Activated T-cell treated with anti-CD3 and anti-CD28 coated beads, Interleukin-2, amount 50 U/mL, for 24 hours (primary cell): ENCODE measurements around the gene TUBB4A.
A peak's percentile ranks its signal among the peaks of the same experiment; 100 is the strongest.

Experiments used
- DNase-seq: peaks from one replicate; pipeline ENCODE4 v3.0.0-alpha.2; 2020
- H3K27ac Mint-ChIP-seq: 2 replicates; pipeline ENCODE4 v1.8.0; 2020; ENCODE audit warnings: mild to moderate bottlenecking, mixed read lengths
- H3K27me3 Mint-ChIP-seq: 2 replicates; pipeline ENCODE4 v1.8.0; 2020; ENCODE audit warnings: mixed read lengths
- H3K36me3 Mint-ChIP-seq: 2 replicates; pipeline ENCODE4 v1.8.0; 2020; ENCODE audit warnings: low read depth, mixed read lengths
- H3K4me1 Mint-ChIP-seq: 2 replicates; pipeline ENCODE4 v1.8.0; 2020; ENCODE audit warnings: low read depth, mixed read lengths
- H3K4me3 Mint-ChIP-seq: 2 replicates; pipeline ENCODE4 v1.8.0; 2020; ENCODE audit warnings: mild to moderate bottlenecking, moderate library complexity, mixed read lengths
- H3K9me3 Mint-ChIP-seq: 2 replicates; pipeline ENCODE4 v1.8.0; 2020; ENCODE audit warnings: mixed read lengths

The TUBB4A gene

DNA sequence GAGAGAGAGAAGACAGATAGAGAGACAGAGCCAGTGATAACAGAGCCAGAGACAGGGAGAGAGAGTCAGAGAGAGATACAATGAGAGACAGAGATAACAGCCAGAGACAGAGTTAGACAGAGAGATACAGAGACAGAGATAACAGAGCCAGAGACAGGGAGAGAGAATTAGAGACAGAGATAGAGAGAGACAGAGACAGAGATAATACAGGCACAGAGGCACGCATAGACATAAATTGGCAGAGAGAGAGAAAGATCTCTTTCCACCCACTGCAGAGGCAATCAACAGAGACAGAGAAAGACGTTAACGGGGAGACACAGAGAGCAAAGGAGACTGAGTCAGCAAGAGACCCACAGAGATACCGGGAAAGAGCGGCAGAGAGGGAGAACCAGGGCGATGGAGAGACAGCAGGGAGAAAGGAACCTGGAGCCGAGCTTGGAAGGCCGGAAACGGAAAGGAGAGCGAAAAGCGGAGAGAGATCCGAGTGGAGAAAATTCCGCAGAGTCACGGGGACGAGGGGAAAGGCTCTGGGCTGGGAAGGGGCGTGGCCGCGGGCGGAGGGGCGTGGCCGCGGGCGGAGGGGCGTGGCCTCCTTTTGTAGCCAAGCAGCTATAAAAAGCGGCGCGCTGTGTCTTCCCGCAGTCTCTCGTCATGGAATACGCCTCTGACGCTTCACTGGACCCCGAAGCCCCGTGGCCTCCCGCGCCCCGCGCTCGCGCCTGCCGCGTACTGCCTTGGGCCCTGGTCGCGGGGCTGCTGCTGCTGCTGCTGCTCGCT lies 28.5 kb upstream of the TUBB4A start, which contains the start of gene TNFSF9:
TNFSF9 (plus strand) TSS at position 641 of the 777 bp plus-strand sequence; CDS start at position 652, 11 bp downstream.
- Mint-ChIP-seq H3K4me3 (peak within 1 kb of the TSS; percentile 81), H3K27me3 (peaks cover 37% of the 10 kb centered on the region), H3K36me3 (no peaks in the 10 kb centered on the region), H3K9me3 (no peaks in the 10 kb centered on the region), H3K27ac (peak within 1 kb of the TSS; percentile 88), H3K4me1 (peaks cover 31% of the 10 kb centered on the region)
- DNase-seq, result peak; percentile 92

DNA sequence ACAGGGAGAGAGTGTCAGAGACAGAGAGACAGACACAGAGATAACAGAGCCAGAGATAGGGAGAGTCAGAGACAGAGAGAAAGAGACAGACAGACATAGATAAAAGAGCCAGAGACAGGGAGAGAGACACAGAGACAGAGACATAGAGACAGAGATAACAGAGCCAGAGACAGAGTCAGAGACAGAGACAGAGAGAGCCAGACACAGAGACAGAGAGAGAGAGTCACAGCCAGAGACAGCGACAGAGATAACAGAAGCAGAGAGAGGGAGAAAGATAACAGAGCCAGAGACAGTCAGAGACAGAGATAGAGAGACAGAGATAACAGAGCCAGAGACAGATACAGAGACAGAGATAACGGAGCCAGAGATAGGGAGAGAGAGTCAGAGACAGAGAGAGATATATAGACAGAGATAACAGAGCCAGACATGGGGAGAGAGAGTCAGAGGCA lies 27.9 kb upstream of the TUBB4A start:
- Mint-ChIP-seq H3K9me3 (no peaks in the 10 kb centered on the region), H3K4me3 (peak overlapping the region; percentile 81), H3K4me1 (peaks cover 31% of the 10 kb centered on the region)

DNA sequence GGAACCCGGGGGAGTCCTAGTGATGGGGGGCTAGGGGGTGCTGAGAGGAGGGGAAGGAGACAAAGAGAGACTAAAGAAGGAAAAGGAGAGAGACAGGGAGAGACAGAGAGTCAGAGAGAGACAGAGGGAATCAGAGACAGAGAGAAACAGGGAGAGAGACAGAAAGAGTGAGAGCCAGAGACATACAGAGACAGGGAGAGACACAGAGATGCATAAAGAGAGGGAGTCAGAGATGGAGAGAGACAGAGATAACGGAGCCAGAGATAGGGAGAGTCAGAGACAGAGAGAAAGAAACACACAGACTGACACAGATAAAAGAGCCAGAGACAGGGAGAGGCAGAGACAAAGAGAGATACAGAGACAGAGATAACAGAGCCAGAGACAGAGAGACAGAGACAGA lies 27.2 kb upstream of the TUBB4A start:
- H3K4me1 Mint-ChIP-seq, result peaks cover 31% of the 10 kb centered on the region
- no peak for DNase-seq
- no peaks in the 10 kb centered on the region for H3K9me3 Mint-ChIP-seq
- H3K4me3 Mint-ChIP-seq, result no peak overlapping the region
- H3K36me3 Mint-ChIP-seq, result no peaks in the 10 kb centered on the region
- peaks cover 30% of the 10 kb centered on the region for H3K27me3 Mint-ChIP-seq
- no peak overlapping the region for H3K27ac Mint-ChIP-seq

More for the DNA sequence above, 27.9 kb upstream of the TUBB4A start:
- Mint-ChIP-seq H3K27ac (peak overlapping the region; percentile 88), H3K27me3 (peaks cover 36% of the 10 kb centered on the region), H3K36me3 (no peaks in the 10 kb centered on the region)
- DNase-seq, result no peak

DNA sequence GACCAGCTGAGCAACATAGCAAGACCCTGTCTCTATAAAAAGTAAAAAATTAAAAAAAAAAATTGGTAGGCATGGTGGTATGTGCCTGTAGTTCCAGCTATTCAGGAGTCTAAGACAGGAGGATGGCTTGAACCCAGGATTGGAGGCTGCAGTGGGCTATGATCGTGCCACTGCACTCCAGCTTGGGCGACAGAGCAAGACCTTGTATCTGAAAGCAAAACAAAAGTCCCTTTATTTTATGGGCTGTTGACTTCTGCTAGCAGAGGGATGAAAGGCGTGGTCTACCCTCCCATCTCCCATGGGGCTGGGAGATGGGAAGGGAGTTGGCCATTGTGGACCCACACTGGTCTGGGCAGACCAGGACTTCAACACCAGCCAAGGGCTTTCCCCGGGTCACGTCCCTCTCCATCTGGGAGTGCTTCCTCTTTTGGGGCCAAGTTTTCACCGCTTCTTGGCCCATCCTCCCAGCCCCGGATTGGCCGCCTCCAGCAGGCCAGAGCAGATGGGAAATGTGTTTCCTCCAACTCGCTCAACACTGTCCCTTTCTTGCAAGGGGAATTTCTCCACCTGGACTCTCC lies 26.5 kb upstream of the TUBB4A start:
- Mint-ChIP-seq H3K36me3 (no peaks in the 10 kb centered on the region), H3K27me3 (peaks cover 25% of the 10 kb centered on the region), H3K4me1 (peaks cover 29% of the 10 kb centered on the region), H3K4me3 (no peak overlapping the region), H3K9me3 (no peaks in the 10 kb centered on the region), H3K27ac (no peak overlapping the region)
- DNase-seq, result no peak

DNA sequence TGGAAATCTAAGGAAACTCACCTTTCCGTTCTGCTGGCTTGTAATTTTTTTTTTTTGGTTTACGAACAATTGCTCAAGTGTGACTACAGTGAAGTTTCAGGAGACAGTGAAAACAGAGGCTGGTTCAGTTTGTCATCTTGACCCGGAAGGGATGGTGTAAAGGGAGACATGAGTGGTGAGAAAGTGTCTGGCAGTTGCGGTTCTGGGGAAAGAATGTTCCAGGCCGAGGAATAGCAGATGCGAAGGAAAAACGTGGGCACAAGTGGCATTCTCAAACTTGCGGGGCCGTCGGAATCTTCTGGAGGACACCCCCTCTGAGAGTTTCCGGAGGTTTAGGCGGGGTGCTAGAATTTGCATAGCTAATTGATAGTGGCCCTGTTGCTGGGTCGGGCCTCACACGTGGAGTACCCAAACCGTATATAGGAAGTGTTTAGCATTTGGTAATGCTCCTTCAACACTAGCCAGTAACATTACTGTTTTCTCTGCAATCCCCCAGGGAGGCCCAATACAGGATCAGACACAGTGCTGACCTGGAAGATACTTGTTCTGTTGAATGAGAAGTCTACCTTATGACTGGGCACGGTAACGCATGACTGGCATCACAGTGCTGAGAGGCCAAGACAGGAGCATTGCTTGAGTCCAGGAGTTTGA lies 25.9 kb upstream of the TUBB4A start:
- Mint-ChIP-seq H3K4me3 (no peak overlapping the region), H3K4me1 (peaks cover 29% of the 10 kb centered on the region), H3K9me3 (no peaks in the 10 kb centered on the region), H3K36me3 (no peaks in the 10 kb centered on the region), H3K27me3 (peaks cover 25% of the 10 kb centered on the region), H3K27ac (no peak overlapping the region)
- DNase-seq, result no peak

DNA sequence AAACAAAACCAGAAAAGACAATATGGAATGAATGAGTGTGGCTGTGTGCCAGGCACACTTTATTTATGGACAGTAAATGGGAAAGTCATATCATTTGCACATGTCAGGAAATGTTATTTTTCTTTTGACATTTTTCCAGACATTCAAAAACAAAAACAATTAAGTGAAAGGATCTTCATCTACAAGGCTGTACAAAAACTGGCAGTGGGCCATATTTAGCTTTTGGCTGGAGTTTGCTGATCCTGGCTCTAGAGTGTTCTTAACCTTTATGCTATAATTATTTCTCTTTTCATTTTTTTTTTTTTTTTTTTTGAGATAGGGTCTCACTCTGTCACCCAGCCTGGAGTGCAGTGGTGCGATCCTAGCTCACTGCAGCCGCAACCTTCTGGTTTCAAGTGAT lies 22.2 kb upstream of the TUBB4A start:
- no peak overlapping the region for H3K4me3 Mint-ChIP-seq
- H3K27me3 Mint-ChIP-seq, result no peaks in the 10 kb centered on the region
- peaks cover 19% of the 10 kb centered on the region for H3K4me1 Mint-ChIP-seq
- H3K9me3 Mint-ChIP-seq, result no peaks in the 10 kb centered on the region
- H3K27ac Mint-ChIP-seq, result no peak overlapping the region
- no peak for DNase-seq
- no peaks in the 10 kb centered on the region for H3K36me3 Mint-ChIP-seq

DNA sequence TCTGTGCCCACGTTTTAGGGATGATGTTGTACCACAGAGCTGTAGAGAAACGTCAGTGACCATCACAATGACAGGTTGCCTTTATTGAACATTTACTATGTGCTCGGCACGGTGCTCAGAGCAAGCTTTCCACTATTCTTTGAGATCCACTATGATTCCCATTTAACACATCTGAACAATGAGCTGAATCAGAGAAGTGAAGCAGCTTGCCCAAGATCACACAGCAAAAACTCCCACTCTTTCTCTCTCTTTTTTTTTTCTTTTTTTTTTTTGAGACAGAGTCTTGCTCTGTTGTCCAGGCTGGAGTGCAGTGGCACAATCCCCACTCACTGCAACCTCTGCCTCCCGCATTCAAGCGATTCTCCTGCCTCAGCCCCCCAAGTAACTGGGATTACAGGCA lies 20.6 kb upstream of the TUBB4A start:
- no peak for DNase-seq
- no peaks in the 10 kb centered on the region for H3K27me3 Mint-ChIP-seq
- no peak overlapping the region for H3K4me3 Mint-ChIP-seq
- peak overlapping the region; percentile 82 for H3K27ac Mint-ChIP-seq
- no peaks in the 10 kb centered on the region for H3K36me3 Mint-ChIP-seq
- peaks cover 2% of the 10 kb centered on the region for H3K9me3 Mint-ChIP-seq
- H3K4me1 Mint-ChIP-seq, result peaks cover 34% of the 10 kb centered on the region

DNA sequence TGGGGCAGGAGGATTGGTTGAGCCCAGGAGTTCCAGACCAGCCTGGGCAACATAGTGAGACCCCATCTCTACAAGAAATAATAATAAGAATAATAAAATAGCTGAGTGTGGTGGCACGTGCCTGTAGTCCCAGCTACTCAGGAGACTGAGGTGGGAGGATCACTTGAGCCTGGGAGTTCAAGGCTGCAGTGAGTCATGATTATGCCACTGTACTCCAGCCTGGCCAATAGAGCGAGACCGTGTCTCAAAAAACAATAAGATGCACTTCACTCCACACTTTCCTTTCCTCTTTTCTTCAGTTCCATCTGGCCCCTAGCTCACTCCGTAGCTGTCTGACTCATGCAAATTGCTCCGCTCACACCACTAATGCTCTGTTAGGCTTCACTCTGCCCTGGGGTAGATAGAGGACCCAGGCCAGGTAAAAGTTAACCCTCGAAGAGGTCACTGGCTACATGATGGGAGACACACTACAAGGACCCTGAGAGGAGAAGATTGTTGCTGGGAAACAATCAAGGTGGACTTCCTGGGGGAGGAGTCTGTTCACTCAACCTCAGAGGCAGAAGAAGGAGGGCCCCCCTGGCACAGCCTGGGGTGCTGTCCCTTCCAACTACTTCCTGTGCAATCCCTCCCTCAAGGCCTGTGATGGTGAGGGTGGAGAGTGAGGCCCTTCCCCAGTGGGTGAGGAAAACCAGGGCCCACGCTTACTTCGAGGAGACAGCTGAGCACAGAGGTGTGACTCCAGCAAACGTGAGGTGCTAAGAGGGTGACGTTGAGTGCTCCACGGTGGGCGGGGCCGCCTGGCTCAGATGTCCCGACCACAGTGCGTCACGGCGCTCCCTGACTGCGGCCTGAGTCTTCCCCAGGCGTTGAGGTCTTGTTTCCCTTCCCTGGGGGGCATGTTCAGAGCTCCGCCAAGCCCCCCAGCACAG lies 19.9 kb upstream of the TUBB4A start:
- H3K9me3 Mint-ChIP-seq, result peaks cover 2% of the 10 kb centered on the region

DNA sequence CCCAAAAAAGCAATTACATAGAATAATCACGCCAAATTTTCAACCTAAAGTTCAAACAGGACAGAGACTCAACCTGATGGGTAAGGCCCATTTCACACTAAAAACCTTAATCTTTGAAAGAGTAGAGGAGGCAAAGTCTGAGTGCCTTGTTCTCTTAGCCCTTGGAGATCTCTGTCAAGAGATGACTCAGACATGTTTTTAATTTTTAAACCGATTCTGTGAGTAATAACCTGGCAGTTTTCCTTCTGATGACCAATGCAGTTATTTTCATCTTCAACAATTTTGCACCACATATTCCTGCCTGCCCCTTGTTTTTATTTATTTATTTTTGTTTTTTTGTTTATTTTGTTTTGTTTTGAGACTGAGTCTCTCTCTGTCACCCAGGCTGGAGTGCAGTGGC lies 17.2 kb upstream of the TUBB4A start:
- H3K4me3 Mint-ChIP-seq, result peak overlapping the region; percentile 49
- H3K36me3 Mint-ChIP-seq, result peaks cover 2% of the 10 kb centered on the region
- H3K9me3 Mint-ChIP-seq, result peaks cover 2% of the 10 kb centered on the region
- H3K27ac Mint-ChIP-seq, result peak overlapping the region; percentile 85
- H3K4me1 Mint-ChIP-seq, result peaks cover 49% of the 10 kb centered on the region
- no peak for DNase-seq
- no peaks in the 10 kb centered on the region for H3K27me3 Mint-ChIP-seq

More for the DNA sequence above, 19.9 kb upstream of the TUBB4A start:
- peaks cover 40% of the 10 kb centered on the region for H3K4me1 Mint-ChIP-seq
- no peak overlapping the region for H3K4me3 Mint-ChIP-seq
- peak; percentile 72 for DNase-seq
- H3K36me3 Mint-ChIP-seq, result no peaks in the 10 kb centered on the region
- H3K27me3 Mint-ChIP-seq, result no peaks in the 10 kb centered on the region
- H3K27ac Mint-ChIP-seq, result peak overlapping the region; percentile 82

DNA sequence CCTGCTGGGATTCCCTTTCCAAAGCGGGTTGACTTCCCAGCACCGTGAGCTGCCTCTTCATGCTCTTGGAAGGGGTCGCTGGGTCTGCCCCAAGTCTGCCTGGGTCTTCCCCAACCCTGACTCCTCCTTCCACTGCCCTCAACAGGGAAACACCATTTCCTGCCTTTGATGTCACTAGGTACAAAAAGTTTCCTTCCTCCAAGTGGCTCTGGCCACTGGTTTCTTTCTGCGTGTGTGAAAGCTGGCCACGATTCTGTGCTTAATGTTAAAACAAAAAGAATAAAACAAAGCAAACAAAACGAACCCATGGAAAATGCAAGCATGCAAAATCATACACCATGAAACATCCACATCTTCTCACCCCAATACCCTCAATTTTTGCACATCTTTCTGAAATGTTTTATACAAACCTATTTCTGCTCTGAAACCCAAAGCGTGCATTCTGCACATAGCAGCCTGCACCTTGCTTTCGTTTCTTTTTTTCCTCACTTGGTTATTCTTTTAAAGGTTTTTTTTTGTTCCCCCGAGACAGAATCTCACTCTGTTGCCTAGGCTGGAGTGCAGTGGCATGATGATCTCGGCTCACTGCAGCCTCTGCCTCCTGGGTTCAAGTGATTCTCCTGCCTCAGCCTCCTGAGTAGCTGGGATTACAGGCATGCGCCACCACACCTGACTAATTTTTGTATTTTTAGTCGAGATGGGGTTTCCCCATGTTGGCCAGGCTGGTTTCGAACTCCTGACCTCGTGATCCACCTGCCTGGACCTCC lies 16.2 kb upstream of the TUBB4A start:
- Mint-ChIP-seq H3K4me3 (peak overlapping the region; percentile 32), H3K36me3 (peaks cover 2% of the 10 kb centered on the region), H3K9me3 (peaks cover 2% of the 10 kb centered on the region), H3K27ac (peak overlapping the region; percentile 73), H3K4me1 (peaks cover 49% of the 10 kb centered on the region), H3K27me3 (no peaks in the 10 kb centered on the region)
- DNase-seq, result no peak

DNA sequence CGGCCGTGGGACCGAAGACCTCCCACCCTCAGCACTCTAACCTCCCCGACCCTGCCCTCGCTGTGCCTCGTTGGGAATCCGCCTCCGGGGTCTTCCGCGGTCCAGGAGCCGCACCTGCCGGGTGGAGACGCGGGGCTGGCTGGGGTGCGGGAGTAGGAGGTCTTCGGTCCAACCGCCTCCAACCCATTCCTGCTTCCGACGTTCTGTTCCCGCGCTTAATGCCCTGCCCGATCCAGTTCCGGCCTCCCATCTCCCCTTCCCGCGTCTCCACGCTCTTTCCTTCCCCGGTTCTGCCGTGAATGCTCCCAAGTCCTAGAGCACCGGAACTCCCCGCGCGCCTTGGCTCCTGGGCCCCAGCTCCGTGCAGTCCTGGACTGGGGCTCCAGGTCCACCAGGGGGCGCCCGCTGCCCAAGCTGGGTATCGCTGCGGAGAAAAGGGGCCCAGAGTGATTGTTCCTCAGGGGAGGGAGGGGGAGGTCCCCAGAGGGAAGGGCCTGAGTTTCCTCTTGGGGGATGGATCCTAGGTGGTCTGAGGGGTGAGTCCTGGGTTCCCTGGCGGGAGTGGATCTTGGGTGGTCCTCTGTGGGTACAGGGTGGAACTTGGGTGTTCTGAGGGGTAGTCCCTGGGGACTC lies 14.7 kb upstream of the TUBB4A start:
- Mint-ChIP-seq H3K9me3 (peaks cover 2% of the 10 kb centered on the region), H3K4me3 (peak overlapping the region; percentile 91), H3K36me3 (peaks cover 2% of the 10 kb centered on the region), H3K27me3 (no peaks in the 10 kb centered on the region), H3K27ac (peak overlapping the region; percentile 96), H3K4me1 (peaks cover 37% of the 10 kb centered on the region)
- peak; percentile 96 for DNase-seq

DNA sequence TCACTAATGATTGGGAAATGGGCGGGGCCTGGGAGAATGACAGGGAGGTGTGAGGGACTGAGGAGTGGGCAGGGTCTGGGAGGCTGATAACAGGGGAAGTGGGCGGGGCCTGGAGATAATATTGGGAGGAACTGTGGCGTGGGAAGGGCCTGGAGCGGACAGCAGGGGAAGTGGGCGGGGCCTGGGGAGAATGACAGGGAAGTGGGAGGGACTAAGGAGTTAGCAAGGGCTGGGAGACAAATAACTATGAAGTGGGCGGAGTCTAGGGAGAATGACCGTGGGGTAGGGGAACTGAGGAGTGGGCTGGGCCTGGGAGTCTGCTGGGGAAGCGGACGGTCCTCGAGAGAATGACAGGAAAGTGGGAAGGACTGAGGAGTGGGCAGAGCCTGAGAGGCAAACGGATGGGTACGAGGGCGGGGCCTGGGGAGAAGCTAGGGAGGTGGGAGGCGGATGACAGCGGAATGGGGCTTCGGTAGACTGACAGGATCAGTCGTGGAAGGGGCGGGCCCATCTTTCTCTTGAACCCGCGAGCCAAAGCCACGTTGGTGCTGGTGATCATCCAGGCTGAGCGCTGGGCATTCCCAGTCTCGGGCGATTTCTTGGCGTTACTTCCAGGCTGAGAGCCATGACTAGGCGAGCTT lies 14.0 kb upstream of the TUBB4A start:
- H3K36me3 Mint-ChIP-seq, result peaks cover 2% of the 10 kb centered on the region
- peak; percentile 81 for DNase-seq
- no peaks in the 10 kb centered on the region for H3K27me3 Mint-ChIP-seq
- peak overlapping the region; percentile 86 for H3K27ac Mint-ChIP-seq
- H3K4me3 Mint-ChIP-seq, result peak overlapping the region; percentile 91
- H3K4me1 Mint-ChIP-seq, result peaks cover 39% of the 10 kb centered on the region
- peaks cover 2% of the 10 kb centered on the region for H3K9me3 Mint-ChIP-seq
